Stimulated activated CD8-positive, alpha-beta memory T cell treated with anti-CD3 and anti-CD28 coated beads, Interleukin-4, amount 100 ng/mL, for 1 hour (primary cell): ENCODE data around the gene EIF1AY.
"Not testable (repeated sequence)": the region's sequence is repeated elsewhere in the genome, so short reads cannot be mapped to it uniquely, and the experiment has no call there.

Experiments
- DNase-seq, 2 donors: peaks; one replicate each; pipeline ENCODE4 v3.0.0-alpha.2; 2020; ENCODE audit warnings: low read depth in 2 of 2, low spot score in 1 of 2

Gene EIF1AY

DNA sequence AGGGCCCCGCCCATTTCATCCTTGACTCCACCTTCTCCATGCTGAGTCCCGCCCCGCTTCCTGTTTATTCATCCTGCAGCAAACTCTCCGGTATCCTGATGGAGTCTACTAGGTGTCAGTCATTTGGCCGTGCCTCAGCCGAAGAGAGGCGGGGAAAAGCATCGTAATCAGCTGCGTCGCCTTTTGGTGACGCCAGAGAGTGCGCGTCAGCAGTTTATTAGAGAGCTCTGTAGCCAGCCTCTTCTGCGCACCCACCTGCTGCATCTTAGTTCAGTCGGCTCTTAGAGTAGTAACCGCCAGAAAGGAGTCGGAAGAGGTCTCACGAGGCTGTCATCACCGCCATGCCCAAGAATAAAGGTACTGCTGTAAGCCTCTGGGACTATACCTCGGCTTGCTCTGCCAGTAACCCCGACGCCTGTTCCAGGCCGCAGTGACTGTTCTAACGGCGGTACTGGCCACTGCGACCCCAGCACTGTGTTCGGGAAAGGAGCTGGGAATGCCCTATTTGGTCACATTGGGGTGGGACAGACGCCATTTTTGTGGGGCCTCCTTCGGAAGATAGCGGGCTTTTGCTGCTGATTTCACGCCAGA, at the start of gene EIF1AY:
TSS of gene EIF1AY (plus strand) at position 246 of the 591 bp plus-strand sequence. CDS start at position 342, 96 bp downstream.
- DNase-seq = peak in 1 of 2 donors; percentile 72

DNA sequence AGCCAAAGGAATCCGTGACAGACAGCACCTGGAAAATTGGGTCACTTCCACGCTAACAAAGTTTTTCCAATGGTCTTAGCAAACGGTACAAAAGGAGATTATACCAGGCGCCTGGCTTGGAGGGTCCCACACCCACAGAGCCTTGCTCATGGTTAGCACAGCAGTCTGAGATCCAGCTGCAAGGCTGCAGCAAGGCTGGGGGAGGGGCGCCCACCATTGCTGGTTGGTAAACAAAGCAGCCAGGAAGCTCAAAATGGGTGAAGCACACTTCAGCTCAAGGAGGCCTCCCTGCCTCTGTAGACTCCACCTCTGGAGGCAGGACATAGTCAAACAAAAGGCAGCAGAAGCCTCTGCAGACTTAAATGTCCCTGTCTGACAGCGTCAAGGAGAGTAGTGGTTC, 47.1 kb upstream of the EIF1AY start:
- DNase-seq = no peak

DNA sequence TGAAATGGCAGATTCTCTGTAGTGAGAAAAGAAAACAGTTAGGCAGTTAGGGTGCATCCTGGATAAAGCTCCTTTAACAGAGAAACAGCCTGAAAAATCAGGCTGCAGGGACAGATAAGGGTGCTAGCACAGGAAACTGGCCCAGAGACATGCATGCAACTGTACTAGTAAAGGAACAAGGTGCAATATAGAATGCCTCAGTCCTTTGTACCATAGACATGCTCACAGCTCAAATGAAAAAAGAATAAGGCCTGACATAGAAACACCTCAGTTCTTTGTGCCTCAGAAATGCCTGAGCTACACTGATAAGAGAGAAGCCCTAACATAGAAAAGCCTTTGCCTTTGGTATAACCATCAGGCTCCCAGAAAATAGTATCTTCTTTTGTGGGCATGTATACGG, 37.4 kb upstream of the EIF1AY start:
- no peak for DNase-seq

DNA sequence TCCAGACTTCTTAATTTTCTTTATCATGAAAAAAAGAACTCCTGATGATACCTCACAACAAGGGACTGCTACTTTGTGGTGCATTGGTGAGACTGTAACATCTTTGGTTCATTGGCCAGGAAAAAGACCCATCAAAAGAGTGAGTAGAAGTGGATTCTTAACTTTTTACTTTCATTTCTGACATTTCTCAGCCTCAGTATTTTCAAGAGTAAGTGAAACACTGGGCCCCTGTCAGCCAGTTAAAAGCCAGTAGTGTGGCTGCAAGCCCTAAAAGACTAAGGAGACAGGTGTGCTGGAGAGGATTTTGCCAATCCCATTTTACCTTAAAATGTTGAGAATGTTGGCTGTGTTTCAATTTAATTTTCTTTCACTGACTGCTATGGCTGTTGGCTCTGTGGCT, 36.6 kb upstream of the EIF1AY start:
- DNase-seq = no peak

DNA sequence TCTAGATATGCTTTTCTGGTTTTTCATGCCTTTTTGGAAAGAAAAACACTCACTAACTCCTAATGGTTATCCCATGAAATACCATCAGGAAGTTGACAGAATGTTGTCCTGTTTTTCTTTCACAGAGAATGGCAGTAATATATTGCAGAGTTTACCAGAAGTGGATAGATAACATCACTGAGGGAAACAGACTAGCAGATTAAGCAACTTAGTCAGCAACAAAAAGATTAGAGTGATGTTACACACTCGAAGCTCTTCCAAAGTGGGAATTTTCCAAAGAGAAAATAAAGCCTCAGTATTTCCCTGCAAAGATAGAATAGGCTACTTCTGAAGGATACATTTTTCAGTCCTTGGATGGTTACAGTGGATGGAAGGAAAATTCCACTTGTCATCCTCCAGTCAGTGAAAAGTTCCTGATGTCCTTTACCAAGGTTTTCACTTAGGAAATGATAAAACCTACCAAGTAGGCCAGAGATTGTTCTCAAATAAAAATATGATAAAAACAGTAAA, 31.1 kb upstream of the EIF1AY start:
- DNase-seq = no peak

GRCh38 chrY:20546071-20546470, 29.5 kb upstream of the EIF1AY start:
- no peak for DNase-seq

GRCh38 chrY:20549289-20549688, 26.3 kb upstream of the EIF1AY start:
- no peak for DNase-seq

- no peak for DNase-seq
Measured at GRCh38 chrY:20551840-20552239, 23.7 kb upstream of the EIF1AY start.

DNA sequence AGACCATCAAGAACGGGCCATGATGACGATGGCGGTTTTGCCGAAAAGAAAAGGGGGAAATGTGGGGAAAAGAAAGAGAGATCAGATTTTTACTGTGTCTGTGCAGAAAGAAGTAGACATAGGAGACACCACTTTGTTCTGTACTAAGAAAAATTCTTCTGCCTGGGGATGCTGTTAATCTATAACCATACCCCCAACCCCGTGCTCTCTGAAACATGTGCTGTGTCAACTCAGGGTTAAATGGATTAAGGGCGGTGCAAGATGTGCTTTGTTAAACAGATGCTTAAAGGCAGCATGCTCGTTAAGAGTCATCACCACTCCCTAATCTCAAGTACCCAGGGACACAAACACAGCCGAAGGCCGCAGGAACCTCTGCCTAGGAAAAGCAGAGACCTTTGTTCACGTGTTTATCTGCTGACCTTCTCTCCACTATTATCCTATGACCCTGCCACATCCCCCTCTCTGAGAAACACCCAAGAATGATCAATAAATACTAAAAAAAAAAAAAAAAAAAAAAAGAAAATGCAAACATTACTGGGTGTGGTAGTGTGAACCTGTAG, 22.7 kb upstream of the EIF1AY start:
- not testable (repeated sequence) for DNase-seq

GRCh38 chrY:20555820-20556219, 19.8 kb upstream of the EIF1AY start:
- DNase-seq = no peak

- DNase-seq = no peak
Measured at GRCh38 chrY:20558677-20559076, 16.9 kb upstream of the EIF1AY start.

DNA sequence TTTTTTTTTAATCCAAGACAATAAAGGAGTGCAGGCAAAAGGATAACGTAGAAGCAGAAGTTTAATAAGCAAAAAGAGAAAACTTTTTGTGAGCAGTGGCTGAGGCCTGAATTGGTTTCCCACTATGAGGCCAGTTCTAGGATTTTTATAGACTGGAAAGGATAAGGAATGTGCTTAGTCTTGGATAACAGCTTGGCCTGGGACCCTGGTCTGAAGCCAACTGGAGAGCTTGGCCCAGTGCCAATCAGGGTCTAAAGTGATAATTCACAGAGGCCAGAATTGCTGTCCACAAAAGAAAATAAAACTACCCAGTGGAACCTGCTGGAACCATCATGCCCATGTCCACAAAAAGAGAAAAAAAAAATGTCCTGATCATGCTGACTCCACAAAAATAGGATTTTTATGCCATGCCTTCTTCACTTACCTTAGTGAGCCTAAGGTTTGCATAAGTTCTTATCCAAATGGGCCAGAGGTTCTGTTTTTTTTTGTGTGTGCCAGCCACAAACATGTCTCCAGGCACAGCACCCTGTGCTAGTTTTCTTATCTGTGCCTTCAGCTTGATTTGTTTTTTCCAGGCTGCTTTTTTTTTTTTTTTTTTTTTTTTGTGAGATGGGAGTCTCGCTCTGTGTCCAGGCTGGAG, 15.6 kb upstream of the EIF1AY start:
- no peak for DNase-seq

GRCh38 chrY:20571306-20571705, 4.3 kb upstream of the EIF1AY start:
- DNase-seq = no peak

GRCh38 chrY:20576506-20576905, 930 bp downstream of the EIF1AY start:
- no peak for DNase-seq

GRCh38 chrY:20578206-20578605, 2.6 kb downstream of the EIF1AY start:
- no peak for DNase-seq

GRCh38 chrY:20581687-20582086, 6.1 kb downstream of the EIF1AY start:
- DNase-seq = no peak

- no peak for DNase-seq
Measured at GRCh38 chrY:20586161-20586560, 10.6 kb downstream of the EIF1AY start.
